GM23338 (cell line): ENCODE measurements around the gene ANKS1B. TPM values are rescaled to one million over a fixed set of nuclear protein-coding genes. Genes with fewer than 3 reads are reported as not detected.

Experiments
- EZH2 ChIP-seq: fragments of 200-600 bp; sonication (generic); IDR thresholded peaks from one replicate; pipeline ENCODE4 v1.8.0; 2017; ENCODE audit warnings: antibody characterized with exemption, mild to moderate bottlenecking, low read depth; ENCODE audit not compliant: unreplicated experiment
- EZH2phosphoT487 ChIP-seq: fragments of 200-600 bp; sonication (generic); IDR thresholded peaks from one replicate; pipeline ENCODE4 v1.8.1; 2018; ENCODE audit warnings: antibody characterized with exemption; ENCODE audit not compliant: unreplicated experiment
- JUNB ChIP-seq: IDR thresholded peaks from one replicate; pipeline ENCODE4 v1.6.1; 2016; ENCODE audit warnings: antibody characterized with exemption; ENCODE audit not compliant: unreplicated experiment
- ZNF114 ChIP-seq: fragments of 250-450 bp; sonication (Bioruptor Pico); IDR thresholded peaks from 2 replicates; pipeline ENCODE4 v1.5.0; 2020; ENCODE audit warnings: mild to moderate bottlenecking, moderate library complexity
- ZNF331 ChIP-seq: fragments of 250-450 bp; sonication (Bioruptor Pico); IDR thresholded peaks from 2 replicates; pipeline ENCODE4 v1.5.0; 2020; ENCODE audit warnings: low read depth, mild to moderate bottlenecking, moderate library complexity
- polyA plus RNA-seq: library from polyadenylated mRNA; unstranded; fragments of >200 nt; fragmentation: Nextera tagmentation; extraction: Ambion mirVana; gene quantifications from 2 replicates; pipeline ENCODE4 v1.2.1, GENCODE V29; 2016
- total RNA-seq: library from RNA; depleted of rRNA; stranded (reverse); fragments of >200 nt; shearing (Covaris generic); gene quantifications from 2 replicates; pipeline ENCODE4 v1.2.3, GENCODE V29; 2014
- TF ChIP-seq, protein P1 (sequence below): fragments of 250-450 bp; sonication (Bioruptor Pico); IDR thresholded peaks from 2 replicates; pipeline ENCODE4 v1.5.0; 2020; ENCODE audit warnings: mild to moderate bottlenecking, moderate library complexity
- TF ChIP-seq, protein P2 (sequence below), 2 experiments: fragments of 200-600 bp in 1 of 2; sonication (generic) in 1 of 2; conservative IDR thresholded peaks; 2 replicates each; pipeline versions ENCODE4 v1.5.1 to v1.6.1; 2016 to 2017; ENCODE audit warnings: antibody characterized with exemption in 2 of 2, low read depth in 2 of 2, mild to moderate bottlenecking in 2 of 2, moderate library complexity in 1 of 2
- TF ChIP-seq, protein P3 (sequence below): IDR thresholded peaks from one replicate; pipeline ENCODE4 v1.6.1; 2018; ENCODE audit warnings: antibody characterized with exemption; ENCODE audit not compliant: unreplicated experiment

ANKS1B gene
- total and polyA plus RNA-seq, 2 experiments from 2014 or later = 4.3 to 5.8 TPM

DNA sequence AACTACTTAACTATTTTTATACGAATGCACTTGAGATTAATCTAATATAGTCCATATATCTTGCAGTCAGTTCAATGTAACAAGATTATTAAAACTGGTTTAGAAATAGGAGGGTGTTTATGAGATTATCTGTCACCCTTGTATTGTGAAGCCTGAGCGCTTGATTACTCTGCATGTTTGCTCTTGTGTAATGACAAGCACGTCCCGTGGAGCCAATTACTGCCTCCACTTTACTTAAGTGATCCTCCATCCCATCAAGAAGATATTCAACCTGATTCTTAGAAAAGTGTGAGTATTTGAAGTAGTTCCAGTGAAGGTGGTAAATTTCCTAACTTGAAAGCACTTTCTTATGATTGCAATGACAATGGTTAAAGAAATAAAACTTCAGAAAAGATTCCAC lies 752.4 kb downstream of the ANKS1B start (continued):
- TF ChIP-seq, protein P1, sequence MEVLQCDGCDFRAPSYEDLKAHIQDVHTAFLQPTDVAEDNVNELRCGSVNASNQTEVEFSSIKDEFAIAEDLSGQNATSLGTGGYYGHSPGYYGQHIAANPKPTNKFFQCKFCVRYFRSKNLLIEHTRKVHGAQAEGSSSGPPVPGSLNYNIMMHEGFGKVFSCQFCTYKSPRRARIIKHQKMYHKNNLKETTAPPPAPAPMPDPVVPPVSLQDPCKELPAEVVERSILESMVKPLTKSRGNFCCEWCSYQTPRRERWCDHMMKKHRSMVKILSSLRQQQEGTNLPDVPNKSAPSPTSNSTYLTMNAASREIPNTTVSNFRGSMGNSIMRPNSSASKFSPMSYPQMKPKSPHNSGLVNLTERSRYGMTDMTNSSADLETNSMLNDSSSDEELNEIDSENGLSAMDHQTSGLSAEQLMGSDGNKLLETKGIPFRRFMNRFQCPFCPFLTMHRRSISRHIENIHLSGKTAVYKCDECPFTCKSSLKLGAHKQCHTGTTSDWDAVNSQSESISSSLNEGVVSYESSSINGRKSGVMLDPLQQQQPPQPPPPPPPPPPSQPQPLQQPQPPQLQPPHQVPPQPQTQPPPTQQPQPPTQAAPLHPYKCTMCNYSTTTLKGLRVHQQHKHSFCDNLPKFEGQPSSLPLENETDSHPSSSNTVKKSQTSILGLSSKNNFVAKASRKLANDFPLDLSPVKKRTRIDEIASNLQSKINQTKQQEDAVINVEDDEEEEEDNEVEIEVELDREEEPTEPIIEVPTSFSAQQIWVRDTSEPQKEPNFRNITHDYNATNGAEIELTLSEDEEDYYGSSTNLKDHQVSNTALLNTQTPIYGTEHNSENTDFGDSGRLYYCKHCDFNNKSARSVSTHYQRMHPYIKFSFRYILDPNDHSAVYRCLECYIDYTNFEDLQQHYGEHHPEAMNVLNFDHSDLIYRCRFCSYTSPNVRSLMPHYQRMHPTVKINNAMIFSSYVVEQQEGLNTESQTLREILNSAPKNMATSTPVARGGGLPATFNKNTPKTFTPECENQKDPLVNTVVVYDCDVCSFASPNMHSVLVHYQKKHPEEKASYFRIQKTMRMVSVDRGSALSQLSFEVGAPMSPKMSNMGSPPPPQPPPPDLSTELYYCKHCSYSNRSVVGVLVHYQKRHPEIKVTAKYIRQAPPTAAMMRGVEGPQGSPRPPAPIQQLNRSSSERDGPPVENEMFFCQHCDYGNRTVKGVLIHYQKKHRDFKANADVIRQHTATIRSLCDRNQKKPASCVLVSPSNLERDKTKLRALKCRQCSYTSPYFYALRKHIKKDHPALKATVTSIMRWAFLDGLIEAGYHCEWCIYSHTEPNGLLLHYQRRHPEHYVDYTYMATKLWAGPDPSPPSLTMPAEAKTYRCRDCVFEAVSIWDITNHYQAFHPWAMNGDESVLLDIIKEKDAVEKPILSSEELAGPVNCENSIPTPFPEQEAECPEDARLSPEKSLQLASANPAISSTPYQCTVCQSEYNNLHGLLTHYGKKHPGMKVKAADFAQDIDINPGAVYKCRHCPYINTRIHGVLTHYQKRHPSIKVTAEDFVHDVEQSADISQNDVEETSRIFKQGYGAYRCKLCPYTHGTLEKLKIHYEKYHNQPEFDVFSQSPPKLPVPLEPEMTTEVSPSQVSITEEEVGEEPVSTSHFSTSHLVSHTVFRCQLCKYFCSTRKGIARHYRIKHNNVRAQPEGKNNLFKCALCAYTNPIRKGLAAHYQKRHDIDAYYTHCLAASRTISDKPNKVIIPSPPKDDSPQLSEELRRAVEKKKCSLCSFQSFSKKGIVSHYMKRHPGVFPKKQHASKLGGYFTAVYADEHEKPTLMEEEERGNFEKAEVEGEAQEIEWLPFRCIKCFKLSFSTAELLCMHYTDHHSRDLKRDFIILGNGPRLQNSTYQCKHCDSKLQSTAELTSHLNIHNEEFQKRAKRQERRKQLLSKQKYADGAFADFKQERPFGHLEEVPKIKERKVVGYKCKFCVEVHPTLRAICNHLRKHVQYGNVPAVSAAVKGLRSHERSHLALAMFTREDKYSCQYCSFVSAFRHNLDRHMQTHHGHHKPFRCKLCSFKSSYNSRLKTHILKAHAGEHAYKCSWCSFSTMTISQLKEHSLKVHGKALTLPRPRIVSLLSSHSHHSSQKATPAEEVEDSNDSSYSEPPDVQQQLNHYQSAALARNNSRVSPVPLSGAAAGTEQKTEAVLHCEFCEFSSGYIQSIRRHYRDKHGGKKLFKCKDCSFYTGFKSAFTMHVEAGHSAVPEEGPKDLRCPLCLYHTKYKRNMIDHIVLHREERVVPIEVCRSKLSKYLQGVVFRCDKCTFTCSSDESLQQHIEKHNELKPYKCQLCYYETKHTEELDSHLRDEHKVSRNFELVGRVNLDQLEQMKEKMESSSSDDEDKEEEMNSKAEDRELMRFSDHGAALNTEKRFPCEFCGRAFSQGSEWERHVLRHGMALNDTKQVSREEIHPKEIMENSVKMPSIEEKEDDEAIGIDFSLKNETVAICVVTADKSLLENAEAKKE = no peak
- TF ChIP-seq EZH2phosphoT487 (no peak), ZNF331 (CRISPR knock-in tag) (no peak), JUNB (no peak), ZNF114 (CRISPR knock-in tag) (no peak), EZH2 (no peak)
- TF ChIP-seq, protein P2, sequence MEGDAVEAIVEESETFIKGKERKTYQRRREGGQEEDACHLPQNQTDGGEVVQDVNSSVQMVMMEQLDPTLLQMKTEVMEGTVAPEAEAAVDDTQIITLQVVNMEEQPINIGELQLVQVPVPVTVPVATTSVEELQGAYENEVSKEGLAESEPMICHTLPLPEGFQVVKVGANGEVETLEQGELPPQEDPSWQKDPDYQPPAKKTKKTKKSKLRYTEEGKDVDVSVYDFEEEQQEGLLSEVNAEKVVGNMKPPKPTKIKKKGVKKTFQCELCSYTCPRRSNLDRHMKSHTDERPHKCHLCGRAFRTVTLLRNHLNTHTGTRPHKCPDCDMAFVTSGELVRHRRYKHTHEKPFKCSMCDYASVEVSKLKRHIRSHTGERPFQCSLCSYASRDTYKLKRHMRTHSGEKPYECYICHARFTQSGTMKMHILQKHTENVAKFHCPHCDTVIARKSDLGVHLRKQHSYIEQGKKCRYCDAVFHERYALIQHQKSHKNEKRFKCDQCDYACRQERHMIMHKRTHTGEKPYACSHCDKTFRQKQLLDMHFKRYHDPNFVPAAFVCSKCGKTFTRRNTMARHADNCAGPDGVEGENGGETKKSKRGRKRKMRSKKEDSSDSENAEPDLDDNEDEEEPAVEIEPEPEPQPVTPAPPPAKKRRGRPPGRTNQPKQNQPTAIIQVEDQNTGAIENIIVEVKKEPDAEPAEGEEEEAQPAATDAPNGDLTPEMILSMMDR (conservative IDR thresholded peaks at IDR 0.05; ENCODE audit: low read depth in 2 of 2) = no peak
- TF ChIP-seq, protein P3, sequence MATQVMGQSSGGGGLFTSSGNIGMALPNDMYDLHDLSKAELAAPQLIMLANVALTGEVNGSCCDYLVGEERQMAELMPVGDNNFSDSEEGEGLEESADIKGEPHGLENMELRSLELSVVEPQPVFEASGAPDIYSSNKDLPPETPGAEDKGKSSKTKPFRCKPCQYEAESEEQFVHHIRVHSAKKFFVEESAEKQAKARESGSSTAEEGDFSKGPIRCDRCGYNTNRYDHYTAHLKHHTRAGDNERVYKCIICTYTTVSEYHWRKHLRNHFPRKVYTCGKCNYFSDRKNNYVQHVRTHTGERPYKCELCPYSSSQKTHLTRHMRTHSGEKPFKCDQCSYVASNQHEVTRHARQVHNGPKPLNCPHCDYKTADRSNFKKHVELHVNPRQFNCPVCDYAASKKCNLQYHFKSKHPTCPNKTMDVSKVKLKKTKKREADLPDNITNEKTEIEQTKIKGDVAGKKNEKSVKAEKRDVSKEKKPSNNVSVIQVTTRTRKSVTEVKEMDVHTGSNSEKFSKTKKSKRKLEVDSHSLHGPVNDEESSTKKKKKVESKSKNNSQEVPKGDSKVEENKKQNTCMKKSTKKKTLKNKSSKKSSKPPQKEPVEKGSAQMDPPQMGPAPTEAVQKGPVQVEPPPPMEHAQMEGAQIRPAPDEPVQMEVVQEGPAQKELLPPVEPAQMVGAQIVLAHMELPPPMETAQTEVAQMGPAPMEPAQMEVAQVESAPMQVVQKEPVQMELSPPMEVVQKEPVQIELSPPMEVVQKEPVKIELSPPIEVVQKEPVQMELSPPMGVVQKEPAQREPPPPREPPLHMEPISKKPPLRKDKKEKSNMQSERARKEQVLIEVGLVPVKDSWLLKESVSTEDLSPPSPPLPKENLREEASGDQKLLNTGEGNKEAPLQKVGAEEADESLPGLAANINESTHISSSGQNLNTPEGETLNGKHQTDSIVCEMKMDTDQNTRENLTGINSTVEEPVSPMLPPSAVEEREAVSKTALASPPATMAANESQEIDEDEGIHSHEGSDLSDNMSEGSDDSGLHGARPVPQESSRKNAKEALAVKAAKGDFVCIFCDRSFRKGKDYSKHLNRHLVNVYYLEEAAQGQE = no peak
